PC-9 (cell line): ENCODE data around the gene YPEL4.

Experiments
- EZH2 ChIP-seq: fragments of 200-600 bp; sonication (generic); IDR thresholded peaks from 2 replicates; pipeline ENCODE4 v1.8.0; 2017; ENCODE audit warnings: antibody characterized with exemption, low read depth
- TF ChIP-seq, protein P1 (sequence below): fragments of 200-600 bp; sonication (generic); conservative IDR thresholded peaks from 2 replicates; pipeline ENCODE4 v1.6.1; 2017; ENCODE audit warnings: mixed run types, antibody characterized with exemption, mild to moderate bottlenecking, moderate library complexity

DNA sequence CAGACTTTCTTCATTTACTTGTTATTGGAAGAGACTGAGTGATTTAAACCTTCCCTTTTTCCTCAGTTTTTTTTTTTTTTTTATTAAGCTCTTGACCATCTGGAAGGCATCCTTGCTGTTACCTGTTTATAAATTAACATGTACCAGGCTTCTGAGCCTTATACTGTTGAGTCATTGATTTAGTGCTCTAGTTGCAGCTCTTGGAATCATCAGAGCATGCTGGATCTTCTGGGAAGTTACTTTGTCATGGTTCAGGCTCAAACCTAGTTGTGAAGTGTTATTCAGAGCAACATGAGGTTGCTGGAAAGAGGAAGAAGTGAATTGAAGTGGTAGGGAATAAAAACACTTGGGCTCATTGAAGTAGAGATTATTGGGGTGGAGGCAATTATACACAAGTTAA is 24.5 kb upstream of the YPEL4 start:
- TF ChIP-seq, protein P1, sequence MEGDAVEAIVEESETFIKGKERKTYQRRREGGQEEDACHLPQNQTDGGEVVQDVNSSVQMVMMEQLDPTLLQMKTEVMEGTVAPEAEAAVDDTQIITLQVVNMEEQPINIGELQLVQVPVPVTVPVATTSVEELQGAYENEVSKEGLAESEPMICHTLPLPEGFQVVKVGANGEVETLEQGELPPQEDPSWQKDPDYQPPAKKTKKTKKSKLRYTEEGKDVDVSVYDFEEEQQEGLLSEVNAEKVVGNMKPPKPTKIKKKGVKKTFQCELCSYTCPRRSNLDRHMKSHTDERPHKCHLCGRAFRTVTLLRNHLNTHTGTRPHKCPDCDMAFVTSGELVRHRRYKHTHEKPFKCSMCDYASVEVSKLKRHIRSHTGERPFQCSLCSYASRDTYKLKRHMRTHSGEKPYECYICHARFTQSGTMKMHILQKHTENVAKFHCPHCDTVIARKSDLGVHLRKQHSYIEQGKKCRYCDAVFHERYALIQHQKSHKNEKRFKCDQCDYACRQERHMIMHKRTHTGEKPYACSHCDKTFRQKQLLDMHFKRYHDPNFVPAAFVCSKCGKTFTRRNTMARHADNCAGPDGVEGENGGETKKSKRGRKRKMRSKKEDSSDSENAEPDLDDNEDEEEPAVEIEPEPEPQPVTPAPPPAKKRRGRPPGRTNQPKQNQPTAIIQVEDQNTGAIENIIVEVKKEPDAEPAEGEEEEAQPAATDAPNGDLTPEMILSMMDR: no peak
- TF ChIP-seq EZH2: no peak
